Bone marrow (tissue), 2 donors: ENCODE measurements around the gene ECHS1.

Experiments
- DNase-seq, 2 donors: peaks; one replicate each; lab custom pipeline; 2025; lab: John Stamatoyannopoulos, UW

ECHS1 gene

DNA sequence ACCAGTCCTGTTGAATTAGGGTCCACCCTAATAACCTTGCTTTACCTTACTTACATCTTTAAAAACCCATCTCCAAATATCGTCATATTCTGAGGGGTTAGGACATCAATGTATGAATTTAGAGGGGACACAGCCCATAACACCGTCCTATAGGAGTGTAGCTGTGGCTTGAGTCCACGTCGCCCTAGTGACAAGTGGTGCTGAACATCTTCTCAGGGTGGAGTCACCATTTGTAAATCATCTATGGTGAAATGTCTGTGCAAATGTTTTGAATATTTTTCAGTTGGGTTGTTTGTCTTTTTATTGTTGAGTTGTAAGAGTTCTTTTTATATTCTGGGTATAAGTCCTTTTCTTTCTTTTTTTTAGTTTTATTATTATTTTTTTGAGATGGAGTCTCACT, 31.2 kb downstream of the ECHS1 start:
- no peak for DNase-seq

DNA sequence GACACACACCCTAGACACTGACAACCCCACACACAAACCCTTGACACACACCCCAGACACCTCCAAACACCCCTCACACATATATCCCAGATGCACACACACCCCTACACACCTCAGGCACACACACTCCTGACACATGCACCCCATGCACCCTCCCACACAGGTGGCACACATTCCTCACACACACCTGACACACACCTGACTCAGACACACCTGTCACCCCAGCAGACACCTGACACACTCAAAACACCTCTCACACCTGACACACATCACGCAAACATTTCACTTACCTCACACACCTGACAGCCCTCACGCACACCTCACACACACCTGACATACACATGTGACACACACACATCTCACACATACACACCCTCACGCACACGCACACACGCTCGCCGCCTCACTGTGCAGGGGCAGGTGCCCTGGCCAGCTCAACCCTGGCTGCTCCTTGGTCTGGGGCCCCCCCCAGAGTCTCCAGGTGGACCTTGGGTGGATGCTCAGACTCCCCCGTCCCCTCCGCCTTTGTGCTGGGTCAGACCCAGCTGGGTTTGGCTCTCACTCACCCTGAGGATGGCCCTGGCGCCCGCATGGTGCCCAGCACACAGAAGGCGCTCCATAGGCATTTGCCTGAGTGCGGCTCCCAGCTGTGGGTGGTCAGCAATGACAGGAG, 33.3 kb downstream of the ECHS1 start:
- no peak for DNase-seq

DNA sequence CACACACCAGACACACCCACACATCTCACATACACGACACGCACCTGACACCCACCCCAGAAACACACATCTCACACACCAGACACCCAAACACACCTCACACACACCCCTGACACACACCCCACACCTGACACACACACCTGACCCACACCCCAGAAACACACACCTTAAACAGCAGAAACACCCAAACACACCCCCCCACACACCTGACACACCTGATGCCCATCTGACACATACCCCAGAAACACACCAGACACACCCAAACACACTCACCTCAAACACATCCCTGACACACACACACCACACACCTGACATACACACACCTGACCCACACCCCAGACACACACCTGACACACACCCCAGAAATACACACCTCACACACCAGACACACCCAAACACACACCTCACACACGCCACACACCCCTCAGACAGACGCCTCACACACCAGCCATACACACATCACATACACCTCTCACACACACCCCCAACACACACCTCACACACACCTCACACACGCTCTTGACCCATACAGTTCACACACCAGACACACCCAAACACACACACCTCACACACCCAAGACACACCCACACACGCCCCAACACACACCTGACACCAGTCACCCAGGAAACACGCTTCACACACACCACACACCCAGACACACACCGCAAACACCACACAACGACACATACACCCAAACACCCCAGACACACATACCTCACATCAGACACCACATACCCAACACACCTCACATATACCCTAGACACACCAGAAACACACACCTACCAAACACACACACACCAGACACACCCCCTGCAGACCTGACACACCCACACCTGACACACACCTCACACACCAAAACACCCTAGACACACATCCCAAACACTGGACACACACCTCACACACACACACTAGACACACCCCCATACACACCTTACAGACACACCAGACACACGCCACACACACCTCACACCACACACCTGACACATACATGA, 34.8 kb downstream of the ECHS1 start:
- no peak for DNase-seq

DNA sequence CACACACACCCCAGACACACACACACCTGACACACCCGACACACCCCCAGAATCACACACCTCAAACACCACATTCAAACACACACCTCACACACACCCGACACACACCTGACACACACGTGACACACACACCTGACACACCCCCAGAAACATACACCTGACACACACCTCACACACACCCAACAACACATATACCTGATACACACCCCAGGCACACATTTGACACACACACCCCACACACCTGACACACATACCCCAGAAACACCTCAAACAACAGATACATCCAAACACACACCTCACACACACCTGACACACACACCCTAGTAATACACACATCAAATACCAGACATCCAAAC, 35.8 kb downstream of the ECHS1 start:
- no peak for DNase-seq

DNA sequence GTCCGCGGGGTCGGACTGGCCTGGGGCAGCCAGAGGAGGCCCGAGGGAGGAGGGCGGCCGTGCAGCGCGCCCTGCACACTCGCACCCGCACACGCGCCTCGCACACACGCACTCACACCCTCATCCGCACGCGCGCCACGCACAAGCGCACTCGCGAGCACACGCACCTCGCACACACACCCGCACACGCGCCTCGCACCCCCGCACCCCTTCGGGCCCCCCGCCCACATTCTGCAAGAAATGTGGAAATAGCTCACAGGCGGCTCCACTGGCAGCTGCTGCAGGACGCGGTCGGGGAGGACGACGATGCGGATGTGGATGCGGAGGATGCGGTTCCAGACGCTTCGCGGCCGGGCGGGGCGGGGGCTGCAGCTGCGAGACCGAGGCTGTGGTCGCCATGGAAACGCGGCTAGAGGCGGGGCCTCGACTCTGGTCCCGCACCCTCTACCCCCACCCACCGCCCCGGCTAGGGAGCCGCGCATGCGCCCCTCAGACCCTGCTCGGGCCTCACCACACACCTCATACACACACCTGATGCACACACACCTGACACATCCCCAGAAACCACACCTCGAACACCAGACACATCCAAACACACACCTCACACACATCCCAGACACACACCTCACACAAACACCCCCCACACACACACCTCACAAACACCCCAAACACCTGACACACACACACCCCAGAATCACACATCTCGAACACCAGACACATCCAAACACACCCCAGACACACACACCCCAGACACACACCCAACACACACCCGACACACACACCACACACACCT, 36.4 kb downstream of the ECHS1 start, which contains the start of gene CALY:
CALY (minus strand) TSS at position 320 of the 793 bp plus-strand sequence. CDS start 7,907 bp downstream, outside the sequence.
- no peak for DNase-seq

DNA sequence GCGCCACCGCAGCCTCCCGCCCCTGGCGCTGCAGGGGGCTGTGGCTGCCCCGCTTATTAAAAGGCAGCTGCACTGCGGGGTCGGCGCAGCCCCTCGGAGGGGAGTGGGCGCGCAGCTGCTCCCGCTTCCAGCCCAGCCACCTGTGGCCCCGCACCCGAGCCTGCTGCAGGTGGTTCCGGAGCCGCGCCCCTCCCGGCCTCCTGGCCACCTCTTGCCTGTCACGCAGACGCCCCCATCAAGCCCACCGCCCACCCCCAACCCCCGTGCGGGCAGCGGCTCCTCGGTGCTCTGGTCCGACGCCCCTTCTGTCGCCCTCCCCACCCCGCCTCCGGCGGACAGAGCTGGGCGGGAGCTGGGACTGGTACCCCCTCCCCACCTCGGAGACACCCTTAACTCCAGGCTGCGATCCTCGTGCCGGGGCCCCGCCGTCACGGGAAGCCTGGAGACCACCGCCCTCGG, 37.0 kb downstream of the ECHS1 start:
- no peak for DNase-seq

DNA sequence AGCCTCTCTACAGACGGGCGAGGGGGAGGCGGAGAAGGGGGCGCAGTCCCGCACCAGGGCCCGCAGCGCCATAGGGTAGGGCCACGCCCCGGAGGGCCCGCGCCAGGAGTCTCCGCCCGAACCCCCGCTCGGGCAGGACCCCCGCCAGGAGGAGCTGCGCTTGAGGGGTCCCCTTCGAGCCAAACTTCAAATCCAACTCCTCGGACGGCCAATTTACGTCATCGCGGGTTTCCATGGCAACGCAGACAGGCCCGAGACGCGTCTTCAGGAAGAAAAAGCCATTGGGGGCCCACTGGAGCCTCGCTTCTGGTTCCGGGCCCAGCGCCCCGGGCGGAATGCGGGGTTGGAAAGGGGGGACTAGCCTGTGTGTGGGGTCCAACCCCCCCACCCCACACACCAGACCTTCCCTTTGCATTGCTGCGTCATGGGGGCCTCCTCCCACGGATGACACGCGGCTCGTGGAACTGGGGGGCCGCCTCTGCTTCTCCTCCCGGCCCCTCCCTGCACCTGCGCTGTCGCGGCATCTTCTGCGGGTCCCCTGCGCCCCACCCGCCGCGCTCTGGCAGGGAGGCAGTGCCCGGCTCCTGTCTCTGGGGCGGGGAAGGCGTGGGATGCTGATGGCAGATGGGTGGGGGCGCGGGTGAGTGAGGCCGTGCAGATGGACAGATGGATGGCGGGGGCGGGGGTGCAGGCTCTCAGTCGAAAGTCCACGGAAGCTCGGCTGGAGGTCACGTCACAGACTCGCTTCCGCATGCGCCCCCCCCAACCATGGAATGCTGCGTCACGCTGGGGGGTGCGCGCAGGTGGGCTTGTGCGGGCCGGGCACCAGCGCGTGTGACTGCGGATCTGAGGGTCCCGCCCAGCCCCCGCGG, 37.7 kb downstream of the ECHS1 start:
- DNase-seq: peak in 1 of 2 donors; percentile 19

DNA sequence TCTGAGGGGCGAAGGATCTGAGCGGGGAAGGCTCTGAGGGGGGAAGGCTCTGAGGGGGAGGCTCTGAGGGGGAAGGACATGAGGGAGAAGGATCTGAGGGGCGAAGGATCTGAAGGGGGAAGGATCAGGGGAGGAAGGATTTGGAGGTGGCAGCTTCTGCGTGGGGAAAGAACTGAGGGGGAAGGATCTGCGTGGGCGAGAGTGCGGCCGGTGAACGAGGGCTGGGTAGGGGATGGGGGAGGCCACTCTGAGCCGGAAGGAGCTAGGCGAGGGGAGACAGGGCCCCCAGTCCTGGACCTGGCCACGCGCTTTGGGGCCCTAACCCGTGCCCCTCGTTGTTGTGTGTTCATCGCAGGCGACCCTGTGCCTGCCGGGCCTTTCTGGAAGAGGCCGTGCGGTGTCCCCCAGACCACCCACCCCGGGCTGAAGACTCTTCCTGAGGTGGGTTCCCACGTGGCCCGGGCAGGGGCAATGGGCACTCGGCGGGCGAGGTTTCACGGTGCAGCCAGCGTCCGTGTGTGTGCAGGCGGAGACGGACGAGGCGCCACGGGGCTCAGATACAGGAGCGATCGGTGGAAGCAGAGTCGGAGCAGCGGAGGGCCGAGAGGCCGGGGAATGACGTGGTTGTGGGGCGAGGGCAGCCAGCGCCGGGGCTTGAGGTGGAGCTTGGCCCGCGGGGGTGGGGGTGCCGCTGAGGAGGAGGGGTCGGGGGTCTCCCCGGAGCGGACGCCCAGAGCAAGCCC, 38.5 kb downstream of the ECHS1 start:
- no peak for DNase-seq

DNA sequence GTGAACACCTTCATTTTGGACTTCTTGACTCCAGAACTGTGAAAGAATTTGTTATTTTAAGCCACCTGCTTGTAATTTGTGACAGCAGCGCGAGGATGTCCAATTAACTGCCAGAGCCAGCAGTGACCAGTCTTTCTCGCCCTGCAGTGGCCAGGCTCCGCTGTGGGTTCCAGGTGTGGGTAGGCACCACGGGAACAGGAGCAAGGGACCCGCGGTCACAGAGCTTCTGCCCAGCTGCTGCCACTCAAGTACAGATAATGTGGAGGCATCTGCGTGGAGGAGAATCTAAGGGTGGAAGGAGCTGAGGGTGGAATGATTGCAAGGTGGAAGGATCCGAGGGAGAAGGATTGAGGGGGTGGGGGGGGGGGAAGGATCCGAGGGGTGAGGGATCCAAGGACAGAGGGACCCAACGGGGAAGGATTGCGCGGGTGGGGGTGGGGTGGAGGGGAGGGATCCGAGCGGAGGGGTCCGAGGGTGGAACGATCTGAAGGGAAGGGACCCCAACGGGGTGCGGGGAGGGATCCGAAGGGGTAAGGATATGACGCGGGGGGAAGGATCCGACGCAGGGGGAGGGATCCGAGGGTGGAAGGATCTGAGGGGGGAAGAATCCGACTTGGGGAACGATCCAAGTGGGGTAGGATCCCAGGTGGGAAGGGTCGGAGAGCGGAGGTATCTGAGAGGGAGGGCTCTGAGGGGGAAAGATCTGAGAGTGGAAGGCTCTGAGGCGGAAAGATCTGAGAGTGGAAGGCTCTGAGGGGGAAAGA, 40.0 kb downstream of the ECHS1 start:
- no peak for DNase-seq

DNA sequence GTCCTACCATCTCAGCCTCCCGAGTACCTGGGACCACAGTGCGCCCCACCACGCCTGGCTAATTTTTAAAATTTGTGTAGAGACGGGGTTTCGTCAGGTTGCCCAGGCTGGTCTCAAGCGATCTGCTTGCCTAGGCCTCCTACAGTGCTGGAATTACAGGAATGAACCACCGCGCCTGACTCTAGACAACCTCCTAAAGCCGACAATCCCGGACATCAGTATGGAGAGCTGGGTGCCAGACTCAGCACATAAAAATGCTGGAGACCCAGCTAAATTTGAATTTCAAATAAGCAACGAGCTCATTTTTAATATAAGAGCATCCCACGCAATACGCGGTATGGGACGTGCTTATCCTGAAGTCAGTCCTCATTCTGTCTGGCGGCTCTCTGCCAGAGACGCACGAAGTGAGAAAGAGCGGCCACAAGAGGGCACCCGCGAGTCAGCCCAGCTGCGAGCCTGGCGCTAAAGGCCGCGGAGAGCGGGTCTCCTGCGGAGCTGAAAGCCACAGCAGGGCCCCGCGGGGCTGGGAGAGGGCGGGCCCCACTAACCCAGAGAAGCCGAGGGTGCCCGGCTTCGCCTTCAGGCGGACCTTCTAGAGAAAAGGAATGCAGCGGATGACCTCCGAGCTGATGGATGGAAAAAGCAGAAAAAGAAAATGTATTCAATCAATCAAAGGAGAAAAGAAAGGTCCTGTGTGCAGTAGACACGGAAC, 43.5 kb downstream of the ECHS1 start:
- DNase-seq: peak; percentile 49 to 70

DNA sequence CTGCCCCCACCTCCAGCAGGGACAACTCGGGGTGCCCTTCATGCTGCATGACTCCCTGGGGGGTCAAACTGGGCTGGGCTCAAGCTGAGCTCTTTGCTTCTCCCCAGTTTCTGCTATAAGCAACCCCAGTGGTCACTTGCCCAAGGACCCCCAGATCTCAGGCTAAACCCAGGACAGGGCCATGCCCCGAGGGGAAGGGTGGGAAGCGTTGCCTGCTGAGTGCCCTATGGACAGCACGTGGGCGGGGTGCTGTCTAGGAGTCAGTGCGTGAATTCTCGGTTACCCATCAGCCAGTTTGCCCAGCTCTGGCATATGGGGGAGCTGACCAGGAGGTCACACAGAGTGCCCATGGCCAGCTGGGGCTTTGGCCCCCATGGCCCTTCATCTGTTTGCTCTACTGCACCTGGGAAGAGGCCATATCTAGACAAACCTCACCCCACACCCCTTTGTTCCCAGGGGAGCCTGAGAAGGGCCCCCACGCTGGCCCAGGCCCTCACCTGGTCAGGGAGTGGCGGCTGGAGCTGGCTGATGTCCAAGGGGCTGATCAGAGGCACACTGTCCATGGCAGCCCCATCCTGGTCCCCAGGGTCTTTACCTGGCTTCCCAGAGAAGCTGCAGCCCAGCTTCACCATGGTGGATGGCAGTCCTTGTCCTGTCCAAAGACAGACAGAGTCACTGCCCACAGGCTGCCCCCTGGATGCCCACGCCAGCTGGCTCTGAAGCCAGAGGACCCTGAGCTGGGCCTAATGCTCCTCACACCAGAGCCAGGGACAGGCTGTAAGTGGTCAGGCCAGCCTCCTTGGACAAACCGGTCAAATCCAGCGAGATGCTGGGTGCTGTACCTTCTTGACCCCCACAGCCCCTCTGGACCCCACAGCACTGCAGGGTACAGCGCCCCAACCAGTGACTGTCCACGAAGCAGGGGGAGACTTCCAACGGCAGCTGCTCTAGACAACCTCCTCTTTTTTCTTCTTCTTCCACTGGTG, 44.5 kb downstream of the ECHS1 start:
- no peak for DNase-seq

DNA sequence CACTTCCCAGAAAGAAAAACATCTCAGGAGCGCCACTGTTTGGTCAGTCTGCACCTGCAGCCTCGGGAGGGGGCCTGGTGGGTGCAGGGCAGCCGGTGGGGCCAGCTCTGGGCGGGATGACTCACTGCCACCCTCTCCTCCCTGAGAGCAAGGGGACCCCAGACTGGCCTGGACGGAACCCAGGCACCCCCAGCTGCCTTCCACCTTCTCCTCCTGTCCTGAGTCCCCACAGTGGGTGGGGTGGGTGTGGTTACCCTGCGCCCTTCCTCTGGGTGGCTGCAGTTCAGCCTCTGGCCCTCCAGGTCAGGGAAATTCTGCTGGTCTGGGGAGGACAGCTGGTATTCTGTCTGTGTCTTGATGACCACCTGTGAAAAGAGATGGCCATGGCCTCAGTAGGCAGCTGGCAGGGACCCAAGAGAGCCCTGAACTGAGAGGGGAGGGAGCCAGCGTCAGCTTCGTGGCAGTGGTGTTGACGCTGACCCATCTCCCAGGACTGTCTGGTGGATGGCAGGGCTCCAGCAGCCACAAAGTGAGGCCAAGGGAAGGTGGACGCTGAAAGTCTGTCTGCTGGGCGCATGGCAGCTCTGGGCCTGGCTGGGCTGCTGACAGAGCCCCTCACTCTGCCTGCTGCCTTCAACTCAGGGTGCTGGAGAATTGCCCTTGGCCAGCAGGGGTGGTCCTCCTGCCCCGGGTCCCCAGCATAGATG, 45.4 kb downstream of the ECHS1 start:
- no peak for DNase-seq

DNA sequence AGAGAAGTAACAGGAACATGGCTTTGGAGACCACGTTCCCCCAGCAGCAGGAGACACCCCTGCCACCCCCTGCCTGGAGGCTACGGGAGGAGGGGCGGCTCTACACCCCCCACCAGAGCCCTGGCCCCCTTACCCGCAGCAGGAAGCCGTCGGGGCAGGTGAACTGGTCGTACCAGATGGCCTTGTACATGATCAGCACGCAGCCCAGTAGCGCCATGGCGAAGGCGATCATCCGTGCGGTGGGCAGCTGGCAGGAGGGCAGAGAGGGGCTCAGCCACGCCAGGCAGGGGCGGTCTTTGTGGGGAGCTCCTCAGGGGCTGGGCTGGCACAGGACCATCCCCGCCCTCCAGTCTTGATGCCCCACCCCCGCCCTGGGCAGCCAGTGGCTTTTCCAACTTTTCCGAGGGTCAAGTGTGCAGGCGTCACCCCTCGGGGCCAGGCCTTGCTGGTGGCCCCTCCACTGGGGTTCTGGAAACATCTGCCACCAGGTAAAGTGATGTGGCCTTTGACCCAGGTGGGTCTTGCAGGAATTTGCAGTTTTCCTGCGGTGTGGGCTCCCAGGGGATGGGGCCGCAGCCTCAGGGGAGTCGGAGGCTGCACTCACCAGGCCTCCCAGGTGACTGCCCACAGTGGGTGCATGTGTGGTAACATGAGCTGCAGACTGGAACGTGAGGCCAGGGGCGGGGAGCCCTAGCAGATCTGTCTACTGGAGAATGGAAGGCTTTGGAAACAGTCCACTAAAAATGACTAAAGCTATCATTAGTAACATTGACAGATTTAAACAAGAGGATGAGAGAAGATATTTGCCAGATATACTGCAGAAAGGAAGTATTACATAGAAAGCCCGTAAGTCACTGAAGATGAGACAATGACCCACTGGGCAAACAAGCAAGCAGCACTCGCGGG, 46.2 kb downstream of the ECHS1 start:
- DNase-seq: no peak

DNA sequence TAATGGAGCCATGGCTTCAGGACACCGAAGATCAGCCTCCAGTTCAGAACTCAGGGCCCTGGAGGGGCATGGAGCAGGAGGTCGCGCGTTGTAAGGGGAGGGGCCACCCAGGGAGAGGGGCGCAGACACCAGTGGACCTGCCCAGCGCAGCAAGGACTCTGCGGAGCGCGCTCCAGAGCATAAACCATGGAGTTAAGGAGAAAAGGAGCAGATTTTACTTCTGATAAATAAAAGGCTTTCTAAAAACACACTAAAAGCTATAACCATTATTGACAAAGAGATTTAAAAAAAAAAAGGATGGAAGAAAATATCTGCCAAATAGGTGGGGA, 47.0 kb downstream of the ECHS1 start:
- no peak for DNase-seq

DNA sequence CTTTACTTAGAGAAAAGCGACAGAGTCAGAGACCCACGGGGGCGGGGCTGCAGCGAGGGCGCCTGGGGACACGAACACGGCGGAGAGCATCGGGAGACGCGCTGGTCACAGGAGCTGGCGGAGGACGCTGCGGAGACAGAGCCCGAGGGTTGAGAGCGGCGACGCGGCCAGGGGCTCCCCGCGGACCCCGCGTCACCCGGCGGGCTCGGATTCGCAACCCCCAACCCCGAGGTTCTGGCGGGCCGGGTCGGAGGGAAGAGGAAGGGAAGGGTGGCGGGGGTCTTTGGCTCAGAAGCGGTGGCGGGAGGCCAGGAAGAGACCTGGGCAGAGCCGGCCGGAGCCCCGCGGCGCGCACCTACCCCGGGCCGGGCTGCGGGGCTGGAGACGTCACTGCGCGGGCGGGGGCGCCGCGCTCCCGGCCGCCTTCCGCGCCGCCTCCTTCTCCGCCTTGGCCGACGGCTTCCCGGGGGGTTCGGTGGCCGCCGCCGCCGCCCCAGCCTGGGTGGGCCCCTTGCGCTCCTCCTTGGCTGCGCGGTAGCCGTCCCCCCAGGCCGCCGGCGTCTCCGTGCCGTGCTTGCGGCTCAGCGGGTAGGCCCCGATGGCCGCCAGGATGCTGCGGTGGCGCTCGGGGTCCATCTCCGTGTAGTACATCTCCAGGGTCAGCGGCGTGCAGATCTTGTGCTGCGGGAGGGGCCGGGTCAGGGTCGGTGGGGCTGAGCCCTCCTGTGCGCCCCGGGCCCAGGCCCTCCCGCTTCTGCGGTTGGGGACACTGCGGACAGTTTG, 47.5 kb downstream of the ECHS1 start:
- no peak for DNase-seq

DNA sequence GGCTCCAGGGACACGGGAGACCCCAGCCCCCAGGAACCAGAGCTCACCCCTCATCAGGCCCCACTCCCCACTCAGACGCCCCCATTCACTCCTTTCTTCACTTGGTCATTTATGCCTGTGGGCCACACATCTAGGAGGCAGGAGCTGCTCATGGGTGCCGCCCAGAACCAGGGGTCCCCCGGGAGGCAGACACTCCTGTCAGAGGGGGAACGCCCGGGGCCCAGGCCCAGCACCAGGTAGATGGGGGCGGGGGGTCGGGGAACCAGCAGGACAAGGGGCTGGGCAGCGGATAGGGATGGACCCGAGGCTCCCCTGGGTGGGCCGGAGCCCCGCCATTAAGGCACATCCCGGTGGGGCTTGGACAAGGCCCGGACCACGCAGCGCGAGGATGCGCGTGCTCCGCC, 48.3 kb downstream of the ECHS1 start:
- no peak for DNase-seq
